Measurements from ENCODE around the gene ANK3. TPM values are rescaled to one million over a fixed set of nuclear protein-coding genes. Genes with fewer than 3 reads are reported as not detected.

ANK3 gene
- polyA plus RNA-seq, 3 donors, result not detected

DNA sequence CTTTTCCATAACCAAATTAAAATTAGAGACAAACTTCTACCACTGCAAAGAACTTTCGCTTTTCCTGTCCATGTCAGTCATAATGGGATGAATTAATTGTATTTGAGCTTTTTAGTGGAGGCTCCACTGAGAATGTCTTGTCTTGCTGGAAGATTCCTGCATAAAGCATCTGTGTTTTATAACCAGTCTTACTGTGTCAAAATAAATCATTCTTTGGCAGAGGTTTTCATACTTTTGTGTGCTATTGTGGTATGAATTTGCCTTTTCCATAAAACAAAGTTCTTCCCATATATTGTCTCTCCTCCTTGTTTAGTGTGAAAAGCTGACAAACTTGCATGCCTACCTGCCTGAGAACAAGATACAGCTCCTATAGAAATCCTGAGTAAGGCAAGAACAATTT lies 358.5 kb downstream of the ANK3 start:
- H3K4me3 Mint-ChIP-seq, result peak overlapping the region in 1 of 2 donors; percentile 37
- H3K9me3 Mint-ChIP-seq, result no peaks in the 10 kb centered on the region
- H3K79me2 ChIP-seq (ENCODE audit: insufficient read depth, low read length), result no peaks in the 10 kb centered on the region
- H3K36me3 ChIP-seq (replicated peaks in 1 of 2; ENCODE audit: control insufficient read depth in 1 of 2, insufficient read depth in 2 of 2, low read length in 2 of 2), result no peaks in the 10 kb centered on the region
- H4K20me1 ChIP-seq (ENCODE audit: insufficient read depth, low read length), result no peaks in the 10 kb centered on the region
- no peaks in the 10 kb centered on the region for H3K36me3 Mint-ChIP-seq
- no peaks in the 10 kb centered on the region for H3K9me3 ChIP-seq (replicated peaks in 1 of 2; ENCODE audit: control insufficient read depth in 1 of 2, insufficient read depth in 1 of 2, low read length in 2 of 2)
- no peak overlapping the region for H2AFZ ChIP-seq (ENCODE audit: insufficient read depth, low read depth, low read length, poor library complexity, severe bottlenecking)
- no peak overlapping the region for H3K4me3 ChIP-seq (replicated peaks in 1 of 3; ENCODE audit: low read depth in 2 of 3, low read length in 3 of 3)
- peak overlapping the region; percentile 39 for H3K4me2 ChIP-seq (replicated peaks; ENCODE audit: extremely low read depth, low read length, poor library complexity, severe bottlenecking)
- H3K27me3 ChIP-seq (ENCODE audit: control insufficient read depth in 2 of 2, insufficient read depth in 2 of 2, low read length in 2 of 2), result no peaks in the 10 kb centered on the region
- no CpG with 5 or more reads among the region's 1 CpG for WGBS (ENCODE audit: insufficient coverage)
- intact Hi-C loops (cut with micrococcal nuclease), result loop anchor here (5.0 to 10.0 kb wide), 5 partner anchors 126 to 404 kb away; partner anchors contain the start of gene CCDC6 (in 1 of the 2)
- H3K27ac Mint-ChIP-seq, result peak overlapping the region; percentile 87 to 96 (median 95)
- peaks cover 38% of the 10 kb centered on the region for H3K4me1 Mint-ChIP-seq
- DNase-seq, result no peak
- TF ChIP-seq, protein P1, sequence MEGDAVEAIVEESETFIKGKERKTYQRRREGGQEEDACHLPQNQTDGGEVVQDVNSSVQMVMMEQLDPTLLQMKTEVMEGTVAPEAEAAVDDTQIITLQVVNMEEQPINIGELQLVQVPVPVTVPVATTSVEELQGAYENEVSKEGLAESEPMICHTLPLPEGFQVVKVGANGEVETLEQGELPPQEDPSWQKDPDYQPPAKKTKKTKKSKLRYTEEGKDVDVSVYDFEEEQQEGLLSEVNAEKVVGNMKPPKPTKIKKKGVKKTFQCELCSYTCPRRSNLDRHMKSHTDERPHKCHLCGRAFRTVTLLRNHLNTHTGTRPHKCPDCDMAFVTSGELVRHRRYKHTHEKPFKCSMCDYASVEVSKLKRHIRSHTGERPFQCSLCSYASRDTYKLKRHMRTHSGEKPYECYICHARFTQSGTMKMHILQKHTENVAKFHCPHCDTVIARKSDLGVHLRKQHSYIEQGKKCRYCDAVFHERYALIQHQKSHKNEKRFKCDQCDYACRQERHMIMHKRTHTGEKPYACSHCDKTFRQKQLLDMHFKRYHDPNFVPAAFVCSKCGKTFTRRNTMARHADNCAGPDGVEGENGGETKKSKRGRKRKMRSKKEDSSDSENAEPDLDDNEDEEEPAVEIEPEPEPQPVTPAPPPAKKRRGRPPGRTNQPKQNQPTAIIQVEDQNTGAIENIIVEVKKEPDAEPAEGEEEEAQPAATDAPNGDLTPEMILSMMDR (IDR thresholded peaks at IDR 0.05), result no peak
- H3K27me3 Mint-ChIP-seq (ENCODE audit: low read depth in 3 of 3), result peaks cover 0 to 2% (median 2%) of the 10 kb centered on the region in 3 donors
- peak overlapping the region in 1 of 2 donors; percentile 83 for H3K27ac ChIP-seq (ENCODE audit: low read depth in 1 of 2, low read length in 2 of 2)
- no peak overlapping the region for H3K9ac ChIP-seq (ENCODE audit: insufficient read depth, low read length, poor library complexity, severe bottlenecking)
- peaks cover 41 to 42% of the 10 kb centered on the region in 2 donors for H3K4me1 ChIP-seq (ENCODE audit: control insufficient read depth in 1 of 2, insufficient read depth in 2 of 2, low read length in 2 of 2)

DNA sequence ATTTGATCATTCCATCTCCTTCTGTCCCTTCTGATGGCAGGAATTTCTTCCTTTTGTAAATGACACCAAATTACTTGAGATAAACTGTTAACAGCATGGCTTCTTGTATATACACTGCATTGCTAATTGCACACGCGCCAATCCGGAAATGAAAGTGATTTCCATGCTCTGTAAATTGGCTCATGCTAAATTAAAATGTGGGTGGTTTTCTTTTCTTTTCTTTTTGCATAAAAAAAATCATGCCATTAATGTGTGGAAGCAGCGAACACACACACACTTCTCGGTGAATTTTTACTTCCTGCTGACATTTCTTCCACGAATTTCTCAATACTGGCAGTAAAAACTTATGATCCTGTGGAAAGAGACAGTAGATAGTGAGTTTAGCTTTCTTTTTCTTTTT lies 360.2 kb downstream of the ANK3 start:
- Histone ChIP-seq H2AFZ (ENCODE audit: insufficient read depth, low read depth, low read length, poor library complexity, severe bottlenecking) (no peak overlapping the region), H3K4me1 (ENCODE audit: control insufficient read depth in 1 of 2, insufficient read depth in 2 of 2, low read length in 2 of 2) (peaks cover 41 to 42% of the 10 kb centered on the region in 2 donors), H3K79me2 (ENCODE audit: insufficient read depth, low read length) (no peaks in the 10 kb centered on the region), H3K4me2 (replicated peaks; ENCODE audit: extremely low read depth, low read length, poor library complexity, severe bottlenecking) (peak overlapping the region; percentile 13), H3K9me3 (replicated peaks in 1 of 2; ENCODE audit: control insufficient read depth in 1 of 2, insufficient read depth in 1 of 2, low read length in 2 of 2) (no peaks in the 10 kb centered on the region), H3K27ac (ENCODE audit: low read depth in 1 of 2, low read length in 2 of 2) (peak overlapping the region in 1 of 2 donors; percentile 34), H3K27me3 (ENCODE audit: control insufficient read depth in 2 of 2, insufficient read depth in 2 of 2, low read length in 2 of 2) (no peaks in the 10 kb centered on the region), H4K20me1 (ENCODE audit: insufficient read depth, low read length) (no peaks in the 10 kb centered on the region), H3K36me3 (replicated peaks in 1 of 2; ENCODE audit: control insufficient read depth in 1 of 2, insufficient read depth in 2 of 2, low read length in 2 of 2) (no peaks in the 10 kb centered on the region), H3K9ac (ENCODE audit: insufficient read depth, low read length, poor library complexity, severe bottlenecking) (no peak overlapping the region), H3K4me3 (replicated peaks in 1 of 3; ENCODE audit: low read depth in 2 of 3, low read length in 3 of 3) (no peak overlapping the region)
- intact Hi-C loops (cut with micrococcal nuclease), result no loop called here
- TF ChIP-seq, protein P1 (IDR thresholded peaks at IDR 0.05), result no peak
- no peaks in the 10 kb centered on the region for H3K9me3 Mint-ChIP-seq
- H3K4me1 Mint-ChIP-seq, result peaks cover 38% of the 10 kb centered on the region
- no peaks in the 10 kb centered on the region for H3K36me3 Mint-ChIP-seq
- peaks cover 0 to 2% (median 2%) of the 10 kb centered on the region in 3 donors for H3K27me3 Mint-ChIP-seq (ENCODE audit: low read depth in 3 of 3)
- DNase-seq, result no peak
- no peak overlapping the region for H3K4me3 Mint-ChIP-seq
- H3K27ac Mint-ChIP-seq, result peak overlapping the region in 2 of 7 donors; percentile 46 to 87
- WGBS (ENCODE audit: insufficient coverage), result no CpG with 5 or more reads among the region's 6 CpGs

Measured in CD14-positive monocyte (primary cell).